Mesendoderm (in vitro differentiated cells): ENCODE measurements around the gene TFB2M. TPM values are rescaled to one million over a fixed set of nuclear protein-coding genes. Genes with fewer than 3 reads are reported as not detected.
A peak's percentile ranks its signal among the peaks of the same experiment; 100 is the strongest.

Source experiments
- DNase-seq: peaks from one replicate; pipeline ENCODE4 v3.0.0; 2013
- H2AK5ac ChIP-seq: 2 replicates; pipeline ENCODE4 v1.6.1; 2013; ENCODE audit warnings: low read length, inconsistent platforms
- H2BK120ac ChIP-seq: 2 replicates; pipeline ENCODE4 v1.6.1; 2013; ENCODE audit warnings: low read depth, mild to moderate bottlenecking, low read length, moderate library complexity, mixed read lengths
- H2BK15ac ChIP-seq: replicated peaks from 2 replicates; pipeline ENCODE4 v1.6.1; 2013; ENCODE audit warnings: low read depth, mild to moderate bottlenecking, moderate library complexity
- H2BK5ac ChIP-seq: 2 replicates; pipeline ENCODE4 v1.6.1; 2013; ENCODE audit warnings: low read length, inconsistent platforms
- H3K18ac ChIP-seq: 2 replicates; pipeline ENCODE4 v1.6.1; 2013; ENCODE audit warnings: mild to moderate bottlenecking, low read length, mixed read lengths
- H3K23ac ChIP-seq: one replicate; pipeline ENCODE4 v1.6.1; 2013; ENCODE audit warnings: low read length
- H3K27ac ChIP-seq: 2 replicates; pipeline ENCODE4 v1.5.1; 2013; ENCODE audit warnings: low read depth, mild to moderate bottlenecking, inconsistent platforms, low read length, moderate library complexity
- H3K27me3 ChIP-seq: 2 replicates; pipeline ENCODE4 v1.6.1; 2013; ENCODE audit warnings: low read length, control low read depth, mild to moderate bottlenecking, inconsistent platforms; ENCODE audit not compliant: insufficient read depth, poor library complexity
- H3K36me3 ChIP-seq: 2 replicates; pipeline ENCODE4 v1.6.1; 2013; ENCODE audit warnings: low read length, inconsistent platforms; ENCODE audit not compliant: control insufficient read depth, insufficient read depth
- H3K4ac ChIP-seq: one replicate; pipeline ENCODE4 v1.6.1; 2013; ENCODE audit warnings: low read depth, mild to moderate bottlenecking, low read length, moderate library complexity
- H3K4me1 ChIP-seq: 2 replicates; pipeline ENCODE4 v1.6.1; 2013; ENCODE audit warnings: low read depth, low read length, inconsistent platforms; ENCODE audit not compliant: control insufficient read depth
- H3K4me2 ChIP-seq: 2 replicates; pipeline ENCODE4 v1.6.1; 2013; ENCODE audit warnings: low read length
- H3K4me3 ChIP-seq: 2 replicates; pipeline ENCODE4 v1.5.1; 2013; ENCODE audit warnings: mild to moderate bottlenecking, low read length
- H3K56ac ChIP-seq: one replicate; pipeline ENCODE4 v1.6.1; 2013; ENCODE audit warnings: low read length
- H3K79me1 ChIP-seq: 2 replicates; pipeline ENCODE4 v1.6.1; 2013; ENCODE audit warnings: low read length, inconsistent platforms
- H3K79me2 ChIP-seq: 2 replicates; pipeline ENCODE4 v1.6.1; 2013; ENCODE audit warnings: mild to moderate bottlenecking, low read length; ENCODE audit not compliant: control insufficient read depth, insufficient read depth
- H3K9ac ChIP-seq: 2 replicates; pipeline ENCODE4 v1.6.1; 2013; ENCODE audit warnings: low read length, inconsistent platforms
- H4K5ac ChIP-seq: one replicate; pipeline ENCODE4 v1.6.1; 2013; ENCODE audit warnings: low read length
- H4K8ac ChIP-seq: one replicate; pipeline ENCODE4 v1.6.1; 2013; ENCODE audit warnings: low read depth, mild to moderate bottlenecking, control low read depth, low read length, moderate library complexity
- WGBS: extraction: QIAGEN DNeasy Blood & Tissue Kit; methylation state at CpG from one replicate; pipeline ENCODE4 v1.1.7; 2013; ENCODE audit warnings: low lambda C conversion rate, missing lambda C conversion rate; ENCODE audit not compliant: insufficient coverage; ENCODE audit errors: extremely low coverage; 5-methylcytosine and 5-hydroxymethylcytosine counted together
- small RNA-seq: library from polyadenylated mRNA; stranded (forward); fragments of <200 nt; extraction: miRNeasy Mini kit (QIAGEN cat#:217004); gene quantifications from one replicate; pipeline ENCODE3, GENCODE V24; 2013; ENCODE audit not compliant: insufficient read depth

The TFB2M gene

GRCh38 chr1:246497331-246497915 is 68.6 kb downstream of the TFB2M start:
- WGBS = no CpG with 5 or more reads among the region's 2 CpGs
- H4K8ac ChIP-seq = no peak overlapping the region
- no peak overlapping the region for H3K4me2 ChIP-seq
- H4K5ac ChIP-seq = no peak overlapping the region
- no peak overlapping the region for H3K18ac ChIP-seq
- H3K36me3 ChIP-seq = no peaks in the 10 kb centered on the region
- peak; percentile 72 for DNase-seq
- no peak overlapping the region for H3K27ac ChIP-seq
- no peak overlapping the region for H3K23ac ChIP-seq
- H3K4me3 ChIP-seq = no peak overlapping the region
- no peak overlapping the region for H2AK5ac ChIP-seq
- H3K4ac ChIP-seq = no peak overlapping the region
- no peak overlapping the region for H2BK15ac ChIP-seq
- H3K9ac ChIP-seq = no peak overlapping the region
- no peaks in the 10 kb centered on the region for H3K4me1 ChIP-seq
- peaks cover 1% of the 10 kb centered on the region for H3K27me3 ChIP-seq
- H2BK120ac ChIP-seq = no peak overlapping the region
- H3K56ac ChIP-seq = no peak overlapping the region
- peaks cover 3% of the 10 kb centered on the region for H3K79me1 ChIP-seq
- H3K79me2 ChIP-seq = peaks cover 3% of the 10 kb centered on the region
- H2BK5ac ChIP-seq = no peak overlapping the region

GRCh38 chr1:246492611-246493245 is 73.3 kb downstream of the TFB2M start:
- no CpG with 5 or more reads among the region's 3 CpGs for WGBS
- no peak overlapping the region for H3K27ac ChIP-seq
- no peak overlapping the region for H3K56ac ChIP-seq
- peak; percentile 76 for DNase-seq
- no peak overlapping the region for H2BK15ac ChIP-seq
- H3K79me2 ChIP-seq = no peaks in the 10 kb centered on the region
- H2BK120ac ChIP-seq = no peak overlapping the region
- H3K23ac ChIP-seq = no peak overlapping the region
- no peak overlapping the region for H3K18ac ChIP-seq
- no peaks in the 10 kb centered on the region for H3K36me3 ChIP-seq
- H3K9ac ChIP-seq = no peak overlapping the region
- H3K4ac ChIP-seq = no peak overlapping the region
- no peak overlapping the region for H3K4me2 ChIP-seq
- no peak overlapping the region for H2BK5ac ChIP-seq
- no peak overlapping the region for H2AK5ac ChIP-seq
- H4K5ac ChIP-seq = no peak overlapping the region
- H4K8ac ChIP-seq = no peak overlapping the region
- no peak overlapping the region for H3K4me3 ChIP-seq
- H3K79me1 ChIP-seq = no peaks in the 10 kb centered on the region
- H3K27me3 ChIP-seq = peaks cover 1% of the 10 kb centered on the region
- no peaks in the 10 kb centered on the region for H3K4me1 ChIP-seq

DNA sequence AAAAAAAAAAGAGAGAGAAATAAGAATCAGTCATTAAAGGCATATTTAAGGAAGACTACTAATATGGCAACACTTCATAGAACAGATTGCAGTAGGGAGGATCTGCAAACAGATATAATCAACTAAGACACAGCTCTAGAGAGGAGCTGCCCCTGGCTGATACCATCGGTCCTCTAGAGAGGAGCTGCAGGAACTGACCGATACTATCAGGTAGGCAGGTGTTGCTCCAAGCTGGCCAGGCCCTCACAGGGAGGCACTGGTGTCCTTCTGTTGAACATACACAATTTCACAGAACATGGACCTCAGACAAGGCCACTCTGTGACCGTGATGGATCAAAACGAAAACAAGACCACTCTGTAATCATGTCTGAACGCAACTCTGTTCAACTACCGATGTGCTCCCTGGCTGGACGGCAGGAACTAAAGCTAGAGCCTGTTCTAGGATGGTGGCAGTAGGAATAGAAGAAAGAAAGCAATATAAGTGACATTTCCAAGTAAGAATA is 74.5 kb downstream of the TFB2M start:
- H3K4me1 ChIP-seq = no peaks in the 10 kb centered on the region
- H2BK15ac ChIP-seq = no peak overlapping the region
- H3K9ac ChIP-seq = no peak overlapping the region
- DNase-seq = no peak
- no peak overlapping the region for H3K4ac ChIP-seq
- no peak overlapping the region for H3K27ac ChIP-seq
- H3K36me3 ChIP-seq = no peaks in the 10 kb centered on the region
- no peak overlapping the region for H4K8ac ChIP-seq
- H3K23ac ChIP-seq = no peak overlapping the region
- WGBS = no CpG with 5 or more reads among the region's 7 CpGs
- H4K5ac ChIP-seq = no peak overlapping the region
- no peak overlapping the region for H3K4me2 ChIP-seq
- H3K56ac ChIP-seq = no peak overlapping the region
- H2BK5ac ChIP-seq = no peak overlapping the region
- no peak overlapping the region for H2BK120ac ChIP-seq
- H3K27me3 ChIP-seq = peaks cover 1% of the 10 kb centered on the region
- H3K18ac ChIP-seq = no peak overlapping the region
- H2AK5ac ChIP-seq = no peak overlapping the region
- no peak overlapping the region for H3K4me3 ChIP-seq
- no peaks in the 10 kb centered on the region for H3K79me1 ChIP-seq
- H3K79me2 ChIP-seq = no peaks in the 10 kb centered on the region

Small RNAs within 50 kb of the gene (small RNA-seq; reads per million reads assigned to genes)
- gene AL356583.2 = not detected
